Endothelial cell (in vitro differentiated cells): ENCODE data around the gene NUDT15. TPM values are rescaled to one million over a fixed set of nuclear protein-coding genes. Genes with fewer than 3 reads are reported as not detected.

ENCODE experiments used
- DNase-seq: peaks from one replicate; pipeline ENCODE4 v3.0.0; 2021; ENCODE audit warnings: low spot score
- H3K27ac Mint-ChIP-seq: one replicate; pipeline ENCODE4 v1.8.0; 2021; ENCODE audit warnings: mixed read lengths, inconsistent platforms; ENCODE audit not compliant: unreplicated experiment
- H3K27me3 Mint-ChIP-seq: one replicate; pipeline ENCODE4 v1.8.0; 2021; ENCODE audit warnings: mild to moderate bottlenecking, moderate library complexity, mixed read lengths, inconsistent platforms; ENCODE audit not compliant: unreplicated experiment
- H3K36me3 Mint-ChIP-seq: one replicate; pipeline ENCODE4 v1.8.0; 2021; ENCODE audit warnings: mild to moderate bottlenecking, low read depth, mixed read lengths, inconsistent platforms; ENCODE audit not compliant: unreplicated experiment
- H3K4me1 Mint-ChIP-seq: one replicate; pipeline ENCODE4 v1.8.0; 2021; ENCODE audit warnings: mild to moderate bottlenecking, mixed read lengths, inconsistent platforms; ENCODE audit not compliant: unreplicated experiment
- H3K4me3 Mint-ChIP-seq: one replicate; pipeline ENCODE4 v1.8.0; 2021; ENCODE audit warnings: mild to moderate bottlenecking, mixed read lengths, inconsistent platforms; ENCODE audit not compliant: unreplicated experiment
- H3K9me3 Mint-ChIP-seq: one replicate; pipeline ENCODE4 v1.8.0; 2021; ENCODE audit warnings: mixed read lengths, inconsistent platforms; ENCODE audit not compliant: unreplicated experiment
- total RNA-seq: library from RNA; stranded (reverse); fragmentation: NEBNext Ultra II Directional; extraction: Animal tissue kit (Norgen Biotek cat#: 25700); gene quantifications from one replicate; pipeline ENCODE4 v1.2.1, GENCODE V29; 2021; ENCODE audit not compliant: unreplicated experiment
- TF ChIP-seq, protein P1 (sequence below): fragments of 200-600 bp; sonication (generic); IDR thresholded peaks from one replicate; pipeline ENCODE4 v1.5.0; 2021; ENCODE audit warnings: antibody characterized with exemption; ENCODE audit not compliant: unreplicated experiment

NUDT15 gene
- total RNA-seq, 1 donor from 2014 or later: 14.6 TPM

DNA sequence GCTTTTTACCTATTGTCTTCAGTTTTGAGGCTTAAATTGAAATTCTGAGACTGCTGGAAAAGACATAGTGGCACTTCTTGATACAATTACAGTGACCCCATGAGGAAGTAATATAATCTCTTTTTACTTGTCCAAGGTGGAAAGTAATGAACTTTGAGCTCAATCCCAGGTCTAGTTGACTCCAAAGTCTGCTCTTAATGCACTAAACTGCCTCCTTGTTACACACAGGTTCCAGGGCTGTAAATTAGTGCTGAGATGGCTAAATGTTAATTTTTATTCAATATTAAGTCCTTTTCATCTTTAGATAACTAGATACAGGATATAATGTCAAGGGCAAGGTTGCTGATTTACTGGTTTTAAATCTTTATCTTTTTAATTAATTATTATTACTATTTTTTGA is 2.5 kb downstream of the NUDT15 start:
- Mint-ChIP-seq H3K36me3 (peaks cover 32% of the 10 kb centered on the region), H3K27me3 (peaks cover 3% of the 10 kb centered on the region), H3K27ac (no peak overlapping the region), H3K4me3 (no peak overlapping the region), H3K9me3 (no peaks in the 10 kb centered on the region), H3K4me1 (peaks cover 19% of the 10 kb centered on the region)
- DNase-seq: no peak
- TF ChIP-seq, protein P1, sequence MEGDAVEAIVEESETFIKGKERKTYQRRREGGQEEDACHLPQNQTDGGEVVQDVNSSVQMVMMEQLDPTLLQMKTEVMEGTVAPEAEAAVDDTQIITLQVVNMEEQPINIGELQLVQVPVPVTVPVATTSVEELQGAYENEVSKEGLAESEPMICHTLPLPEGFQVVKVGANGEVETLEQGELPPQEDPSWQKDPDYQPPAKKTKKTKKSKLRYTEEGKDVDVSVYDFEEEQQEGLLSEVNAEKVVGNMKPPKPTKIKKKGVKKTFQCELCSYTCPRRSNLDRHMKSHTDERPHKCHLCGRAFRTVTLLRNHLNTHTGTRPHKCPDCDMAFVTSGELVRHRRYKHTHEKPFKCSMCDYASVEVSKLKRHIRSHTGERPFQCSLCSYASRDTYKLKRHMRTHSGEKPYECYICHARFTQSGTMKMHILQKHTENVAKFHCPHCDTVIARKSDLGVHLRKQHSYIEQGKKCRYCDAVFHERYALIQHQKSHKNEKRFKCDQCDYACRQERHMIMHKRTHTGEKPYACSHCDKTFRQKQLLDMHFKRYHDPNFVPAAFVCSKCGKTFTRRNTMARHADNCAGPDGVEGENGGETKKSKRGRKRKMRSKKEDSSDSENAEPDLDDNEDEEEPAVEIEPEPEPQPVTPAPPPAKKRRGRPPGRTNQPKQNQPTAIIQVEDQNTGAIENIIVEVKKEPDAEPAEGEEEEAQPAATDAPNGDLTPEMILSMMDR: no peak

DNA sequence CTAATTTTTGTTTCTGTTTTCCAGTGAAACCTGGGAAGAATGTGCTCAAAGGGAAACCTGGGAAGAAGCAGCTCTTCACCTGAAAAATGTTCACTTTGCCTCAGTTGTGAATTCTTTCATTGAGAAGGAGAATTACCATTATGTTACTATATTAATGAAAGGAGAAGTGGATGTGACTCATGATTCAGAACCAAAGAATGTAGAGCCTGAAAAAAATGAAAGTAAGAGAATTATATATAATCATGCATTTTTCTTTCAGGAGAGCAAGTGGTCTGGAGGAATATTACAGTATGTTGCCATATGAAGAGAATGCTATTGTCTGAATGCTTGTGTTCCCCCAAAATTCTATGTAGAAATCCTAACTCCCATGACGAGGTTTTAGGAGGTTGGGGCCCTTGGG is 3.4 kb downstream of the NUDT15 start:
- no peak for DNase-seq
- no peak overlapping the region for H3K4me3 Mint-ChIP-seq
- no peak overlapping the region for H3K27ac Mint-ChIP-seq
- TF ChIP-seq, protein P1: no peak
- no peaks in the 10 kb centered on the region for H3K9me3 Mint-ChIP-seq
- H3K27me3 Mint-ChIP-seq: peaks cover 3% of the 10 kb centered on the region
- peaks cover 19% of the 10 kb centered on the region for H3K4me1 Mint-ChIP-seq
- peaks cover 31% of the 10 kb centered on the region for H3K36me3 Mint-ChIP-seq

DNA sequence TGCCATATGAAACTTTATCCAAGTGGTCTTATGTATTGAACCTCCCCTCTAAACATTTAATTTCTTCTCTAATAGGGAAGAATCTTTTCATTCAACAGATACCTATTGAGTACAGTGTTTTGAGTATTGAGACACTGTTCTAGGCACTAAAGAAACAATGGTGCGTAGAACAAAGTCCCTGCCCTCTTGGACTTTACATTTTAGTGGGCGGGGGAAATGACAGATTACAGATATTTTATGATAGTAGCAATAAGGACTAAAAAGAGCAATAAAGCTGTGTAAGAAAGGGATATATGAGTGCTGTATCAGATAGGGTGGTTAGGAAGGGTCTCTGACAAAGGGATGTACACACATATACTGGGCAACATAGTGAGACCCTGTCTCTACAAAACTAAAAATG is 5.4 kb downstream of the NUDT15 start:
- TF ChIP-seq, protein P1: no peak
- no peak for DNase-seq
- peaks cover 14% of the 10 kb centered on the region for H3K4me1 Mint-ChIP-seq
- H3K36me3 Mint-ChIP-seq: peaks cover 30% of the 10 kb centered on the region
- peak overlapping the region; percentile 13 for H3K4me3 Mint-ChIP-seq
- no peak overlapping the region for H3K27ac Mint-ChIP-seq
- no peaks in the 10 kb centered on the region for H3K27me3 Mint-ChIP-seq
- no peaks in the 10 kb centered on the region for H3K9me3 Mint-ChIP-seq

DNA sequence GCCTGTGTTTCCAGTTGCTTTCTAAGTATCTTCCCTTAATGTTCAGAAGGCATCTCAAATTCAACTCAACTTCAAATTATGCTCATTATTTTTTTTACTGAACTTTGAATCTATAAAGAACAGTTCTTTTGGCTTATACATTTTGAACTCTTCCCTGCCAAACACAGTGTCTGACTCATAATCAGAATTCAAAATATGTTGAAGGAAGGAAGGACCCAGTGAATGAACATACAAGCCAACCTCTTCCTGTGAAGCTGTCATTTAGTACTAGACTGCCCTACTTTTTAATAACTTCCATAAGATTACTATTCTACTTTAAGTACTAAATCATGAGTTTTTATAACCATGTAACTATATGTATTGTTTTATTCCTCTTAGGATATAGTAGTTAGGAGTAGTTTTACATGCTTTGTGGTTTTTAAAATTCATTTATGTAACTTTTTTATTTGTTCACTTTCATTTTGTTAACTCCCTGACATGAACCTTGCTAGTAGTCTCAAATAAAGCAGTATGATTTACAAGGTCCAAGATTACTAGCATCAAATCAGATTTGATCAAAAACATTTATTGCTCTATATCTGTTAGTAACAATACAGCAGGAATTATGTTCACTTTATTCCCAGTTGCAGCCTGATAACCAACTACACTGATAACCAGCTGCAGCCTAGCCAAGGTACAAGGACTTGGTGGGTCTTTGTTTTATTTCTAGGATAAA is 6.4 kb downstream of the NUDT15 start:
- Mint-ChIP-seq H3K27me3 (no peaks in the 10 kb centered on the region), H3K9me3 (no peaks in the 10 kb centered on the region), H3K4me3 (no peak overlapping the region), H3K27ac (peak overlapping the region; percentile 48), H3K4me1 (peaks cover 9% of the 10 kb centered on the region), H3K36me3 (peaks cover 30% of the 10 kb centered on the region)
- no peak for DNase-seq
- TF ChIP-seq, protein P1: no peak

DNA sequence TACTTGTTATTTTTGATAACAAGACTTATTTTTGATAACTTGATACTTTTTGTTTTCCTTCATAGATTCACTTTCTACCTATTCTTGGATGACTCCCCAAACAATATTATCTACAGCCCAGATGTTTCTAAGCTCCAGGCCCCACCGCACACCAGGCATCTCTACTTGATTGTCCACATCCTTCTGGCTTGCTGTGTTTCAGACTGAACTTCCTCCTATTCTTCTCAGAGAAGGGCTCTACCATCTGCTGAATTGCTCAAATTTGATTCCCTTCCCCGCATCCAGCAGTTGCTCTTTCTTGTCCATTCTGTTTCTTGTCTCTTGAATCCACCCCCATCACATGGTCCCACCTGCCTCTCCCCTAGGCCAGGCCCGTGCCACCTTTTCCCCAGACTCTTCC is 13.0 kb downstream of the NUDT15 start:
- Mint-ChIP-seq H3K36me3 (peaks cover 33% of the 10 kb centered on the region), H3K9me3 (no peaks in the 10 kb centered on the region), H3K27ac (peak overlapping the region; percentile 93), H3K4me3 (no peak overlapping the region), H3K27me3 (no peaks in the 10 kb centered on the region), H3K4me1 (peaks cover 19% of the 10 kb centered on the region)
- peak; percentile 13 for DNase-seq
- TF ChIP-seq, protein P1: no peak
